DOHH2 (cell line): ENCODE results near the gene ZRANB1.

Source experiments
- CTCF ChIP-seq: fragments of 200-600 bp; sonication (generic); IDR thresholded peaks from one replicate; pipeline ENCODE4 v1.5.1; 2014; ENCODE audit warnings: antibody characterized with exemption, mild to moderate bottlenecking, low read depth, low read length; ENCODE audit not compliant: poor library complexity, severe bottlenecking
- EZH2phosphoT487 ChIP-seq: fragments of 200-600 bp; sonication (generic); IDR thresholded peaks from 2 replicates; pipeline ENCODE4 v1.6.1; 2017; ENCODE audit warnings: borderline replicate concordance, mild to moderate bottlenecking, antibody characterized with exemption, low read length, moderate library complexity, mixed read lengths

- TF ChIP-seq CTCF = no peak
- TF ChIP-seq EZH2phosphoT487 = no peak
Observed at GRCh38 chr10:125006188-125006680, 64.3 kb downstream of the ZRANB1 start.
